GM12878 (cell line): ENCODE results near the gene LIPE. TPM values are rescaled to one million over a fixed set of nuclear protein-coding genes. Genes with fewer than 3 reads are reported as not detected.

Experiments used
- ATF7 ChIP-seq: fragments of 450-650 bp; IDR thresholded peaks from 2 replicates; pipeline ENCODE4 v1.6.1; 2016; ENCODE audit warnings: low read depth, mild to moderate bottlenecking
- BCLAF1 ChIP-seq: fragments of 450-650 bp; IDR thresholded peaks from 2 replicates; pipeline ENCODE4 v1.6.1; 2017; ENCODE audit warnings: antibody characterized with exemption, mild to moderate bottlenecking, moderate library complexity
- CBFB ChIP-seq: IDR thresholded peaks from 2 replicates; pipeline ENCODE4 v1.6.1; 2016; ENCODE audit warnings: antibody characterized with exemption, low read depth
- CTCF ChIP-seq, 3 experiments: IDR thresholded peaks in 2 of 3; conservative IDR thresholded peaks in 1 of 3; 2 replicates each; pipeline ENCODE4 v1.5.1; 2011; ENCODE audit warnings: low read depth in 3 of 3, low read length in 3 of 3, mild to moderate bottlenecking in 3 of 3, control low read depth in 2 of 3, moderate library complexity in 2 of 3, inconsistent platforms in 1 of 3, mixed read lengths in 1 of 3; ENCODE audit not compliant: control insufficient read depth in 2 of 3, insufficient read depth in 1 of 3; ENCODE audit errors: extremely low read depth in 1 of 3
- CUX1 ChIP-seq: IDR thresholded peaks from 2 replicates; pipeline ENCODE4 v1.6.1; 2012; ENCODE audit warnings: improper control_type of control experiment, low read depth, low read length; ENCODE audit not compliant: insufficient replicate concordance
- E2F8 ChIP-seq: fragments of 450-650 bp; IDR thresholded peaks from 2 replicates; pipeline ENCODE4 v1.6.1; 2018; ENCODE audit warnings: mild to moderate bottlenecking, low read depth, moderate library complexity; ENCODE audit not compliant: partially characterized antibody
- GATAD2B ChIP-seq: fragments of 450-650 bp; conservative IDR thresholded peaks from 2 replicates; pipeline ENCODE4 v1.6.1; 2017; ENCODE audit warnings: low read depth, mild to moderate bottlenecking, moderate library complexity
- IRF4 ChIP-seq: IDR thresholded peaks from 2 replicates; pipeline ENCODE4 v1.6.1; 2011; ENCODE audit warnings: low read depth, low read length
- KAT2A ChIP-seq: conservative IDR thresholded peaks from 2 replicates; pipeline ENCODE4 v1.6.1; 2011; ENCODE audit warnings: low read depth, low read length; ENCODE audit not compliant: control insufficient read depth
- RAD21 ChIP-seq: IDR thresholded peaks from 2 replicates; pipeline ENCODE4 v1.6.1; 2011; ENCODE audit warnings: mild to moderate bottlenecking, low read depth, low read length, moderate library complexity; ENCODE audit not compliant: insufficient read depth
- RUNX3 ChIP-seq: IDR thresholded peaks from 2 replicates; pipeline ENCODE4 v1.6.1; 2012; ENCODE audit warnings: low read length, inconsistent platforms
- SPI1 ChIP-seq: IDR thresholded peaks from 2 replicates; pipeline ENCODE4 v1.6.1; 2011; ENCODE audit warnings: low read depth, mild to moderate bottlenecking, low read length, moderate library complexity, borderline replicate concordance; ENCODE audit not compliant: insufficient read depth
- ZBED1 ChIP-seq: IDR thresholded peaks from 2 replicates; pipeline ENCODE4 v1.6.1; 2016; ENCODE audit warnings: borderline replicate concordance
- ZNF207 ChIP-seq: fragments of 450-650 bp; IDR thresholded peaks from 2 replicates; pipeline ENCODE4 v1.6.1; 2014; ENCODE audit warnings: antibody characterized with exemption, mild to moderate bottlenecking, borderline replicate concordance
- ZNF274 ChIP-seq: IDR thresholded peaks from one replicate; pipeline ENCODE4 v1.8.0; 2011; ENCODE audit not compliant: insufficient read length, insufficient read depth
- polyA plus RNA-seq, 11 experiments: library from polyadenylated mRNA; depleted of rRNA in 4 of 11; unstranded in 6 of 11; stranded (reverse) in 5 of 11; fragments of >200 nt; fragmentation: Nextera tagmentation in 4 of 11; fragmentation: Illumina TruSeq in 1 of 11; extraction: Ambion mirVana in 4 of 11; extraction: Trizol in 1 of 11; gene quantifications; 1 replicate in 1 of 11; 2 replicates in 10 of 11; pipeline versions ENCODE4 v1.2.1 to v1.2.3, GENCODE V29; 2011 to 2016; ENCODE audit warnings: inconsistent platforms in 2 of 11, missing spikeins in 2 of 11, low read depth in 1 of 11
- total RNA-seq, 4 experiments: library from RNA; depleted of rRNA in 3 of 4; stranded (reverse); fragments of >200 nt in 3 of 4; fragmentation: Illumina TruSeq in 1 of 4; extraction: Trizol in 1 of 4; gene quantifications; 2 replicates each; pipeline versions ENCODE4 v1.2.1 to v1.2.3, GENCODE V29; 2013 to 2021

Gene LIPE
- total and polyA plus RNA-seq, 10 of the 15 experiments (the other 5 are each of a cell fraction or from before 2014, with no cell fraction given), result 0.02 to 33.3 (median 9.5) TPM

- TF ChIP-seq SPI1, result peak; percentile 40; the same call in 1 of the 2 replicates
- no peak for TF ChIP-seq ZBED1
- TF ChIP-seq ZNF207, result no peak
- 0 out of 2 replicates have a peak, but pooled peaks have one; percentile 24 for TF ChIP-seq RAD21
- TF ChIP-seq ATF7, result no peak
- TF ChIP-seq CUX1, result no peak
- no peak for TF ChIP-seq E2F8
- TF ChIP-seq CBFB, result peak; percentile 48; the same call in 1 of the 2 replicates
- no peak for TF ChIP-seq ZNF274
- no peak for TF ChIP-seq GATAD2B
- no peak for TF ChIP-seq KAT2A
- peak; percentile 66 for TF ChIP-seq RUNX3
- TF ChIP-seq IRF4, result no peak
- TF ChIP-seq CTCF (IDR thresholded peaks at IDR 0.05 in 2 of 3, conservative IDR thresholded peaks at IDR 0.05 in 1 of 3; ENCODE audit: control insufficient read depth in 2 of 3, extremely low read depth in 1 of 3, insufficient read depth in 1 of 3, low read depth in 3 of 3, low read length in 3 of 3), result peak; percentile 79 to 95 (median 95)
- no peak for TF ChIP-seq BCLAF1
Observed at GRCh38 chr19:42440357-42441048, 13.3 kb upstream of the LIPE start (continued).
